RWPE2 (cell line): Measurements from ENCODE around the gene LARP4B.

ENCODE experiments used
- ATAC-seq: fragments of 200-7000 bp; cut with Tn5 transposase; 3 replicates; pipeline ENCODE4 v1.9.1; 2021; ENCODE audit warnings: low read depth
- DNase-seq: peaks from one replicate; pipeline ENCODE4 v3.0.0-alpha.2; 2020; ENCODE audit warnings: low spot score
- H3K27ac ChIP-seq: fragments of 450-650 bp; 2 replicates; pipeline ENCODE4 v1.5.1; 2017; ENCODE audit warnings: mild to moderate bottlenecking; ENCODE audit not compliant: poor library complexity, severe bottlenecking
- H3K27me3 ChIP-seq: fragments of 250-450 bp; sonication (Bioruptor Pico); 2 replicates; pipeline ENCODE4 v1.5.1; 2021; ENCODE audit warnings: mild to moderate bottlenecking, moderate library complexity; ENCODE audit not compliant: insufficient read depth, poor library complexity, severe bottlenecking
- H3K36me3 ChIP-seq: fragments of 250-450 bp; sonication (Bioruptor Pico); 2 replicates; pipeline ENCODE4 v1.5.1; 2020; ENCODE audit warnings: low read depth, mild to moderate bottlenecking, moderate library complexity
- H3K4me1 ChIP-seq: fragments of 250-450 bp; sonication (Bioruptor Pico); 2 replicates; pipeline ENCODE4 v1.5.1; 2021; ENCODE audit warnings: mild to moderate bottlenecking, moderate library complexity; ENCODE audit not compliant: insufficient read depth, poor library complexity, severe bottlenecking
- H3K4me3 ChIP-seq: fragments of 250-450 bp; sonication (Bioruptor Pico); 2 replicates; pipeline ENCODE4 v1.5.1; 2021; ENCODE audit warnings: mild to moderate bottlenecking, moderate library complexity; ENCODE audit not compliant: severe bottlenecking
- H3K9me3 ChIP-seq: fragments of 250-450 bp; sonication (Bioruptor Pico); 2 replicates; pipeline ENCODE4 v1.5.1; 2021; ENCODE audit warnings: mild to moderate bottlenecking, moderate library complexity; ENCODE audit not compliant: severe bottlenecking
- CTCF ChIP-seq: fragments of 450-650 bp; IDR thresholded peaks from one replicate; pipeline ENCODE4 v1.5.1; 2017; ENCODE audit warnings: mild to moderate bottlenecking, moderate library complexity; ENCODE audit not compliant: poor library complexity, severe bottlenecking

The LARP4B gene

GRCh38 chr10:804787-805619 lies 126.5 kb downstream of the LARP4B start:
- no peak for TF ChIP-seq CTCF
- H3K4me3 ChIP-seq: no peak overlapping the region
- H3K36me3 ChIP-seq: peaks cover 17% of the 10 kb centered on the region
- no peaks in the 10 kb centered on the region for H3K27me3 ChIP-seq
- no peak overlapping the region for H3K27ac ChIP-seq
- ATAC-seq (no peak), DNase-seq (no peak)
- H3K4me1 ChIP-seq: no peaks in the 10 kb centered on the region
- no peaks in the 10 kb centered on the region for H3K9me3 ChIP-seq

GRCh38 chr10:804191-804781 lies 127.2 kb downstream of the LARP4B start:
- no peak for DNase-seq
- no peaks in the 10 kb centered on the region for H3K4me1 ChIP-seq
- peaks cover 9% of the 10 kb centered on the region; the same call in 1 of the 2 replicates for H3K36me3 ChIP-seq
- no peak overlapping the region for H3K4me3 ChIP-seq
- ATAC-seq: no peak
- TF ChIP-seq CTCF: no peak
- no peak overlapping the region for H3K27ac ChIP-seq
- no peaks in the 10 kb centered on the region for H3K9me3 ChIP-seq
- H3K27me3 ChIP-seq: no peaks in the 10 kb centered on the region

- Histone ChIP-seq H3K27ac (no peak overlapping the region), H3K4me1 (no peaks in the 10 kb centered on the region), H3K9me3 (no peaks in the 10 kb centered on the region), H3K4me3 (no peak overlapping the region), H3K36me3 (peaks cover 5% of the 10 kb centered on the region; the same call in 1 of the 2 replicates), H3K27me3 (no peaks in the 10 kb centered on the region)
- no peak for DNase-seq
- 0 out of 3 replicates have a peak, but pooled peaks have one; percentile 12 for ATAC-seq
- no peak for TF ChIP-seq CTCF
Measured at GRCh38 chr10:803041-803741, 128.3 kb downstream of the LARP4B start.

GRCh38 chr10:802506-802905 lies 129.0 kb downstream of the LARP4B start:
- ATAC-seq (no peak; the same call in 1 of the 3 replicates), DNase-seq (no peak)
- H3K4me3 ChIP-seq: no peak overlapping the region
- no peaks in the 10 kb centered on the region for H3K4me1 ChIP-seq
- H3K27me3 ChIP-seq: no peaks in the 10 kb centered on the region
- H3K27ac ChIP-seq: no peak overlapping the region
- H3K9me3 ChIP-seq: no peaks in the 10 kb centered on the region
- no peak for TF ChIP-seq CTCF
- H3K36me3 ChIP-seq: no peaks in the 10 kb centered on the region; the same call in 1 of the 2 replicates
